NCI-H1048 (cell line): ENCODE data around the gene PSMD9.
"Not testable (repeated sequence)": the region's sequence is repeated elsewhere in the genome, so short reads cannot be mapped to it uniquely, and the experiment has no call there.

ENCODE experiments used
- DNase-seq: peaks from one replicate; lab custom pipeline; 2025; lab: John Stamatoyannopoulos, UW

The PSMD9 gene

GRCh38 chr12:121925358-121925695, 36.7 kb downstream of the PSMD9 start:
- no peak for DNase-seq

GRCh38 chr12:121926874-121927706, 38.5 kb downstream of the PSMD9 start:
- DNase-seq, result no peak

GRCh38 chr12:121927813-121928212, 39.2 kb downstream of the PSMD9 start:
- no peak for DNase-seq

GRCh38 chr12:121929545-121929944, 41.0 kb downstream of the PSMD9 start:
- not testable (repeated sequence) for DNase-seq

GRCh38 chr12:121930862-121931261, 42.3 kb downstream of the PSMD9 start:
- DNase-seq, result no peak

- DNase-seq, result no peak
Observed at GRCh38 chr12:121932176-121932536, 43.6 kb downstream of the PSMD9 start.

- DNase-seq, result no peak
Observed at GRCh38 chr12:121932914-121933521, 44.4 kb downstream of the PSMD9 start.

GRCh38 chr12:121933522-121934308, 45.1 kb downstream of the PSMD9 start:
- no peak for DNase-seq

- no peak for DNase-seq
Observed at GRCh38 chr12:121934309-121934664, 45.7 kb downstream of the PSMD9 start.

- DNase-seq, result no peak
Observed at GRCh38 chr12:121937654-121938053, 49.1 kb downstream of the PSMD9 start.

- no peak for DNase-seq
Observed at GRCh38 chr12:121939186-121939585, 50.6 kb downstream of the PSMD9 start.

GRCh38 chr12:121939992-121940766, 51.6 kb downstream of the PSMD9 start:
- no peak for DNase-seq

- DNase-seq, result no peak
Observed at GRCh38 chr12:121942145-121942718, 53.6 kb downstream of the PSMD9 start.

GRCh38 chr12:121943926-121944325, 55.3 kb downstream of the PSMD9 start:
- no peak for DNase-seq

GRCh38 chr12:121946313-121947025, 57.9 kb downstream of the PSMD9 start:
- no peak for DNase-seq

GRCh38 chr12:121947981-121948380, 59.4 kb downstream of the PSMD9 start:
- no peak for DNase-seq

- no peak for DNase-seq
Observed at GRCh38 chr12:121949648-121950397, 61.2 kb downstream of the PSMD9 start.

- no peak for DNase-seq
Observed at GRCh38 chr12:121953117-121953692, 64.6 kb downstream of the PSMD9 start.

- DNase-seq, result no peak
Observed at GRCh38 chr12:121953695-121954094, 65.1 kb downstream of the PSMD9 start.
